Osteoblast (primary cell): ENCODE data around the gene PDLIM7. TPM values are rescaled to one million over a fixed set of nuclear protein-coding genes. Genes with fewer than 3 reads are reported as not detected.

Experiments used
- DNase-seq: peaks from one replicate; pipeline ENCODE4 v3.0.0; 2011; ENCODE audit warnings: low spot score, mixed read lengths; ENCODE audit not compliant: insufficient read length; ENCODE audit errors: missing footprints
- H2AFZ ChIP-seq: 2 replicates; pipeline ENCODE4 v1.6.0; 2011; ENCODE audit warnings: mild to moderate bottlenecking, low read length
- H3K27ac ChIP-seq: 2 replicates; pipeline ENCODE4 v1.5.1; 2011; ENCODE audit warnings: mild to moderate bottlenecking, low read depth, low read length, moderate library complexity
- H3K27me3 ChIP-seq: 2 replicates; pipeline ENCODE4 v1.6.0; 2012; ENCODE audit warnings: mild to moderate bottlenecking, control low read depth, inconsistent platforms, low read length, moderate library complexity; ENCODE audit not compliant: insufficient read depth
- H3K36me3 ChIP-seq: 2 replicates; pipeline ENCODE4 v1.5.1; 2011; ENCODE audit warnings: mild to moderate bottlenecking, low read length, control low read depth, moderate library complexity; ENCODE audit not compliant: insufficient read depth
- H3K4me1 ChIP-seq: 2 replicates; pipeline ENCODE4 v1.5.1; 2011; ENCODE audit warnings: mild to moderate bottlenecking, low read length, control low read depth, moderate library complexity; ENCODE audit not compliant: insufficient read depth
- H3K4me2 ChIP-seq: 2 replicates; pipeline ENCODE4 v1.6.0; 2011; ENCODE audit warnings: mild to moderate bottlenecking, low read length; ENCODE audit not compliant: insufficient read depth
- H3K4me3 ChIP-seq: fragments of 200-600 bp; sonication (generic); 3 replicates; pipeline ENCODE4 v1.5.1; 2012; ENCODE audit warnings: mild to moderate bottlenecking, low read length, inconsistent platforms; ENCODE audit not compliant: insufficient read depth
- H3K79me2 ChIP-seq: 2 replicates; pipeline ENCODE4 v1.6.0; 2012; ENCODE audit warnings: mild to moderate bottlenecking, low read length, control low read depth, inconsistent platforms; ENCODE audit not compliant: insufficient read depth
- H3K9me3 ChIP-seq: 2 replicates; pipeline ENCODE4 v1.5.1; 2011; ENCODE audit warnings: low read depth, low read length, control low read depth
- H4K20me1 ChIP-seq: 2 replicates; pipeline ENCODE4 v1.6.0; 2012; ENCODE audit warnings: mild to moderate bottlenecking, low read length, control low read depth; ENCODE audit not compliant: insufficient read depth
- CTCF ChIP-seq: IDR thresholded peaks from 2 replicates; pipeline ENCODE4 v1.5.1; 2011; ENCODE audit warnings: mild to moderate bottlenecking, low read depth, low read length, moderate library complexity; ENCODE audit errors: extremely low read depth
- total RNA-seq: library from RNA; depleted of rRNA; stranded (reverse); fragments of >200 nt; gene quantifications from 2 replicates; pipeline ENCODE4 v1.2.3, GENCODE V29; 2012

PDLIM7 gene
- total RNA-seq, 1 donor, result 159 TPM

DNA sequence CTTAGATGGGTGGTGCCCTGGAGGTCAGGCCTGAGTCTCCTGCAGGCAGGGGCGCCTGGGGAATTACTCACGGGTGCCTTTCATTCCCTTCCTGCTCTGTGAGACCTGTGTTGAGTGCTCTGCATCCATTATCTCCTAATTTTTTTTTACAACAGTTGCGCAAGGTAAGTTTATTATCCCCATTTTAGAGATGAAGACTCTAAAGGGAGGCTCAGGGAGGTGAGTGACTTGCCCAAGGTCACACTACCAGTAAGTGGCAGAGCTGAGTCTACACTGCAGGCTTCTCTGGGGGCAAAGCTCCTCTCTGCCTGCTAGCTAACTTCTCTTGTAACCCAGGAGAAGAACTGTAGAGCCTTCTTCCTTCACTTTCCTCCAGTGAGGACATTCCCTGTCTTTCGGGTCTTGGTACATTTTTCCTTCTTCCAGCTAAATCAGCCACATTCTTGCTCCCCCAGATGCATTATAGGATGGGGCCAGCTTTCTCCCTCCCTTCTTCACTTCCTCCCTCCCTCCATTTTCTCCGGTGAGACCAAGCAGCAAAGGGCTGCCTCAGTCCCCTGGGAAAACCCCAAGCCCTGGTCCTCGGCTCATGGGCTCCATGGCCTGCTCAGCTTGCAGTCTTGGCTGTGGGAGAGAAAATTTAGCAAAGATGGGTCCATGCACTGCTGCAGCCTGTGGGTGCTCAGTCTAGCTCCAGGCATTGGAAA, 49.0 kb downstream of the PDLIM7 start:
- Histone ChIP-seq H3K4me2 (peak overlapping the region; percentile 97), H3K27me3 (no peaks in the 10 kb centered on the region), H3K79me2 (peaks cover 15% of the 10 kb centered on the region), H3K27ac (peak overlapping the region; percentile 25), H4K20me1 (peaks cover 46% of the 10 kb centered on the region), H3K4me3 (peak overlapping the region; percentile 82), H3K36me3 (peaks cover 7% of the 10 kb centered on the region), H2AFZ (no peak overlapping the region), H3K9me3 (no peaks in the 10 kb centered on the region), H3K4me1 (peaks cover 18% of the 10 kb centered on the region)
- peak; percentile 88 for DNase-seq
- TF ChIP-seq CTCF, result no peak

GRCh38 chr5:177447611-177448243, 49.7 kb downstream of the PDLIM7 start:
- Histone ChIP-seq H3K36me3 (peaks cover 7% of the 10 kb centered on the region), H3K27me3 (no peaks in the 10 kb centered on the region), H3K4me2 (peak overlapping the region; percentile 97), H3K9me3 (no peaks in the 10 kb centered on the region), H2AFZ (no peak overlapping the region), H3K4me1 (peaks cover 18% of the 10 kb centered on the region), H3K27ac (peak overlapping the region; percentile 25), H4K20me1 (peaks cover 40% of the 10 kb centered on the region), H3K4me3 (peak overlapping the region; percentile 82), H3K79me2 (peaks cover 15% of the 10 kb centered on the region)
- peak; percentile 99 for DNase-seq
- TF ChIP-seq CTCF, result no peak

DNA sequence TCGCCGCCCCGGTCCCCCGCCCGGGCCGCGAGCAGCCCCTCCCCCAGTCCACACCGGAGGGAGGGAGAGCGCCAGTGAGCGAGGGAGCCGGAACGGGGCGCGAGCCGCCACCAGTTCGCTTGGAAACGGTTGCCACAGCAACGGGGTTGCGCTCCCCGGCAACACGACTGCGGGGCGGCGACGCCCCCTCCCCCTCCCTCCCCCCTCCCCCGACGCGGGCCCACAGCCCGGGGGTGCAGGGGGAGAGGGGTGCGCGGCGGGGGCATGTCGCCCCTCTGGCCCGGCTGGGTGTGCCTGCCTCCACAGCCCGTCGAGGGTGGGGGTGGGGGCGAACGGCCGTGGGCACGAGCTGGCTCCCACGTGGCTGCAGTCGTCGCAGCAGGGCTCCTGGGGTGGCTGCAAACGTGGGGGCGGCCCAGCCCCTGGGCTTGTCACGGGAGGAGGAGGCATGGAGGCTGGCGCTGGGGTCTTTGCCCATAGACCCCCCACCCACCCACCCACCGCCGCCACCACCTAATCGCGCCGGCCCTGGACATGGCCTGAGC, 50.3 kb downstream of the PDLIM7 start:
- H3K27me3 ChIP-seq, result no peaks in the 10 kb centered on the region
- H3K9me3 ChIP-seq, result no peaks in the 10 kb centered on the region
- DNase-seq, result peak; percentile 96
- no peak overlapping the region for H2AFZ ChIP-seq
- peaks cover 5% of the 10 kb centered on the region for H3K36me3 ChIP-seq
- peak overlapping the region; percentile 82 for H3K4me3 ChIP-seq
- H3K4me1 ChIP-seq, result peaks cover 18% of the 10 kb centered on the region
- H3K27ac ChIP-seq, result peak overlapping the region; percentile 25
- H3K4me2 ChIP-seq, result peak overlapping the region; percentile 97
- peaks cover 15% of the 10 kb centered on the region for H3K79me2 ChIP-seq
- no peak for TF ChIP-seq CTCF
- H4K20me1 ChIP-seq, result peaks cover 34% of the 10 kb centered on the region
